ENCODE results near the gene PTPN14. TPM values are rescaled to one million over a fixed set of nuclear protein-coding genes. Genes with fewer than 3 reads are reported as not detected.

PTPN14 gene
- total and polyA plus RNA-seq, 2 donors from 2014 or later, result 5.1 to 87.2 TPM

GRCh38 chr1:214332946-214333798 is 218.2 kb downstream of the PTPN14 start:
- intact Hi-C loops (cut with DNase I), result no loop called here
- no peak for FAIRE-seq
- H3K36me3 ChIP-seq (ENCODE audit: control insufficient read depth in 2 of 3, insufficient read depth in 3 of 3, low read length in 3 of 3), result no peaks in the 10 kb centered on the region
- H3K27ac ChIP-seq (ENCODE audit: low read depth in 2 of 2, low read length in 2 of 2), result no peak overlapping the region
- H3K4me1 ChIP-seq (ENCODE audit: control insufficient read depth in 2 of 3, insufficient read depth in 2 of 3, low read depth in 1 of 3, low read length in 3 of 3), result peaks cover 0 to 4% (median 0%) of the 10 kb centered on the region in 3 donors
- DNase-seq, result peak in 4 of 5 donors; percentile 58 to 74 (median 64)
- H3K9ac ChIP-seq (ENCODE audit: low read length in 3 of 3), result no peak overlapping the region
- H3K9me3 ChIP-seq (ENCODE audit: control insufficient read depth in 2 of 3, insufficient read depth in 1 of 3, low read length in 3 of 3), result no peaks in the 10 kb centered on the region
- TF ChIP-seq, protein P1, sequence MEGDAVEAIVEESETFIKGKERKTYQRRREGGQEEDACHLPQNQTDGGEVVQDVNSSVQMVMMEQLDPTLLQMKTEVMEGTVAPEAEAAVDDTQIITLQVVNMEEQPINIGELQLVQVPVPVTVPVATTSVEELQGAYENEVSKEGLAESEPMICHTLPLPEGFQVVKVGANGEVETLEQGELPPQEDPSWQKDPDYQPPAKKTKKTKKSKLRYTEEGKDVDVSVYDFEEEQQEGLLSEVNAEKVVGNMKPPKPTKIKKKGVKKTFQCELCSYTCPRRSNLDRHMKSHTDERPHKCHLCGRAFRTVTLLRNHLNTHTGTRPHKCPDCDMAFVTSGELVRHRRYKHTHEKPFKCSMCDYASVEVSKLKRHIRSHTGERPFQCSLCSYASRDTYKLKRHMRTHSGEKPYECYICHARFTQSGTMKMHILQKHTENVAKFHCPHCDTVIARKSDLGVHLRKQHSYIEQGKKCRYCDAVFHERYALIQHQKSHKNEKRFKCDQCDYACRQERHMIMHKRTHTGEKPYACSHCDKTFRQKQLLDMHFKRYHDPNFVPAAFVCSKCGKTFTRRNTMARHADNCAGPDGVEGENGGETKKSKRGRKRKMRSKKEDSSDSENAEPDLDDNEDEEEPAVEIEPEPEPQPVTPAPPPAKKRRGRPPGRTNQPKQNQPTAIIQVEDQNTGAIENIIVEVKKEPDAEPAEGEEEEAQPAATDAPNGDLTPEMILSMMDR (IDR thresholded peaks at IDR 0.05; ENCODE audit: borderline replicate concordance, extremely low read depth, insufficient read depth), result peak; percentile 81
- no peaks in the 10 kb centered on the region for H3K27me3 ChIP-seq (ENCODE audit: control insufficient read depth, insufficient read depth, low read length)
- no peak overlapping the region for H3K4me3 ChIP-seq (ENCODE audit: low read length in 3 of 3)

DNA sequence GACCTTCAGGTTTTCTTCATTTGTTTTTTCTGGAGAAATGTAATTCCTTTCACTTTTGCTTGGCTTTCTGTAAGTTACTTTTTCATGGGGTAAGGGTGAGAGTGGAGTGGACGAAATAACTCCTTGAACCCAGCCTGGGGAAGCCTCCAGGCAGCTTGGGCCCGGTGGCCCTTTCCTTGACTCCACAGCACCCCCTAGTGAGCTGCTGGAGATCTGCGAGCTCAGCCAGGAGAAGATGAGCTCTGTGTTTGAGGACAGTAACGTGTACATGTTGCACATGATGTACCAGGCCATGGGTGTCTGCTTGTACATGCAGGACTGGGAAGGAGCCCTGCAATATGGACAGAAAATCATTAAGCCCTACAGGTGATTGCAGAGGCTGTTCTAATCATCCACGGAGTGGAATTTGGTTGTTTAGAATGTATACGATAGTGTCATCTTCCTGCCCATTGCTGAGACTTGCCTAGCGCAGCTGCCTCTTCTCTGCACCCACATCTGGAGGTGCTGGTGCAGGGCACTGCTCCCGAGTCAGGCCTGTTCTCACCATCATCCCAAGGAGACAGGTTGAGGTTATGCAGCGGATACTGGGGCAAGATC is 219.5 kb downstream of the PTPN14 start:
- no peaks in the 10 kb centered on the region for H3K27me3 ChIP-seq (ENCODE audit: control insufficient read depth, insufficient read depth, low read length)
- intact Hi-C loops (cut with DNase I), result no loop called here
- no peak overlapping the region for H3K9ac ChIP-seq (ENCODE audit: low read length in 3 of 3)
- no peaks in the 10 kb centered on the region for H3K4me1 ChIP-seq (ENCODE audit: control insufficient read depth in 2 of 3, insufficient read depth in 2 of 3, low read depth in 1 of 3, low read length in 3 of 3)
- DNase-seq (peak in 1 of 5 donors; percentile 49), FAIRE-seq (no peak)
- TF ChIP-seq, protein P1 (IDR thresholded peaks at IDR 0.05; ENCODE audit: borderline replicate concordance, extremely low read depth, insufficient read depth), result peak; percentile 51
- H3K27ac ChIP-seq (ENCODE audit: low read depth in 2 of 2, low read length in 2 of 2), result no peak overlapping the region
- H3K9me3 ChIP-seq (ENCODE audit: control insufficient read depth in 2 of 3, insufficient read depth in 1 of 3, low read length in 3 of 3), result no peaks in the 10 kb centered on the region
- no peak overlapping the region for H3K4me3 ChIP-seq (ENCODE audit: low read length in 3 of 3)
- no peaks in the 10 kb centered on the region for H3K36me3 ChIP-seq (ENCODE audit: control insufficient read depth in 2 of 3, insufficient read depth in 3 of 3, low read length in 3 of 3)

DNA sequence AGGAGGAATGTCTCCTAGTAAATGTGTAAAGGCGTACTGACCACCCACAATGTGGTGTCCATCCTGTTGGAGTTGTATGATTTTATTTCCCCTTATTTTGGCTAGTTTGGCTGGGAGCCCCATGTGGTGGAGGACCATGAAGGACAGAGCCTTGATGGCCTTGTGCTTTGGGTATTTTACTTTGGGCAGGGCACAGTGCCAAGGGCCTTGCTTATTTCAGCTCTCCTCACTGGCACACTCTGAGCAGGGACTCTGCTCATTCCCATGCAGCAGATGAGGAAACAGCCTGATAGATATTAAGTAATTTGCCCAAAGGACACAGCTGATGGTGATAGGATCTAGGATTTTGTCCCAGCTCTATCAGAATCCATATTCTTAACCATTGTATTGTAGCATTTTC is 220.2 kb downstream of the PTPN14 start:
- no peak overlapping the region for H3K27ac ChIP-seq (ENCODE audit: low read depth in 2 of 2, low read length in 2 of 2)
- no peak overlapping the region for H3K9ac ChIP-seq (ENCODE audit: low read length in 3 of 3)
- no peaks in the 10 kb centered on the region for H3K36me3 ChIP-seq (ENCODE audit: control insufficient read depth in 2 of 3, insufficient read depth in 3 of 3, low read length in 3 of 3)
- H3K4me3 ChIP-seq (ENCODE audit: low read length in 3 of 3), result no peak overlapping the region
- intact Hi-C loops (cut with DNase I), result no loop called here
- no peak for DNase-seq
- TF ChIP-seq, protein P1 (IDR thresholded peaks at IDR 0.05; ENCODE audit: borderline replicate concordance, extremely low read depth, insufficient read depth), result no peak
- H3K9me3 ChIP-seq (ENCODE audit: control insufficient read depth in 2 of 3, insufficient read depth in 1 of 3, low read length in 3 of 3), result no peaks in the 10 kb centered on the region
- H3K27me3 ChIP-seq (ENCODE audit: control insufficient read depth, insufficient read depth, low read length), result no peaks in the 10 kb centered on the region
- no peak for FAIRE-seq
- no peaks in the 10 kb centered on the region for H3K4me1 ChIP-seq (ENCODE audit: control insufficient read depth in 2 of 3, insufficient read depth in 2 of 3, low read depth in 1 of 3, low read length in 3 of 3)

Data from kidney (tissue), 14 donors.